ENCODE measurements around the gene ZNF544. TPM values are rescaled to one million over a fixed set of nuclear protein-coding genes. Genes with fewer than 3 reads are reported as not detected.

Gene ZNF544
- total and polyA plus RNA-seq, 2 donors: 28.0 to 37.1 TPM

DNA sequence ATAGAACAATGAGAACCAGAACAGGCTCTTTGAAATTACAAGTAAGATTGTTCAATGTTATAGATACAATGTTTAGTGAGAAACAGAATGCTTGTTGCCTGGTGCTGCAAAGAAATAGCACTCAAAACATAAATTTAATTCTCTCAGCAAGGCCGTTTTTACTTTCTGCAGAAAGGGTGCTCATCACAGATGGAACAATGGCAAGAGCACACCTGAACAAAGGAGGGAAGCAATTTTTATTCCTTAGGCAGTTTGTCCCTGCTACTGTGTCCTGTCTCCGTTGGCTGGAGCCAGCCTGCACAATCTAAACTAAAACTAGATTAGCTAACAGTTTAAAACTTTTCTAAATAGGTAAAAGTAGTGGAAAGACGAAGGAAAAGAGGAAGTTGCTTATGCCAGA, 39.6 kb downstream of the ZNF544 start:
- H3K27me3 ChIP-seq (ENCODE audit: control insufficient read depth in 2 of 2, insufficient read depth in 1 of 2, low read length in 1 of 2): no peaks in the 10 kb centered on the region
- peaks cover 12 to 19% of the 10 kb centered on the region in 2 donors for H3K36me3 ChIP-seq (ENCODE audit: control insufficient read depth in 2 of 2, insufficient read depth in 2 of 2, low read length in 1 of 2)
- no peak overlapping the region for H3K27ac ChIP-seq (ENCODE audit: low read depth in 1 of 2, low read length in 1 of 2)
- no peak for DNase-seq (ENCODE audit: low read depth in 6 of 9, low spot score in 9 of 9)
- H3K4me3 ChIP-seq (ENCODE audit: low read length in 2 of 2): no peak overlapping the region
- H3K9me3 ChIP-seq (ENCODE audit: control insufficient read depth in 2 of 2, insufficient read depth in 1 of 2, low read length in 1 of 2): peaks cover 22 to 86% of the 10 kb centered on the region in 2 donors
- WGBS: 97% methylated on average over 3 of the region's 3 CpGs
- H3K4me1 ChIP-seq (ENCODE audit: control insufficient read depth in 2 of 2, insufficient read depth in 2 of 2, low read length in 2 of 2): no peaks in the 10 kb centered on the region

DNA sequence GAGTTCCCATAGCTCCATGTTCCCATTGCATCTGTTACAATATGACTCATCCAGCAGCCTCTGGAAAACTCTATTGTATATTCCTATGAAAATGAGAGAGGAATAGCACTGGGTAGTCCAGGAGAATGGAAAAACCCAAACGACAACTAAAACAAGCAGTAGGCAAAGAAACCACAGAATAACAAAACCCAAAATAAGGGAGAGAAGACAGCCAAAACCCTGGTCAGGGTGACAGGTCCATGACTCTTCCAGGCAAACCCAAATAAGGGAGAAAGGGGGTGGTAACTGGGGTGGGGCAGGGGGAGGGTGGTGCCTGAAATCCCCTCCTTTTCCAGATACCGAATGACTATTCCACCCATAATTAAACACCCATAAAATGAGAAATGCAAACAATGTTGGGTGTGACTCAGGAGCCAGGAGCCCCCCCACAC, 46.1 kb downstream of the ZNF544 start:
- peaks cover 8 to 62% of the 10 kb centered on the region in 2 donors for H3K9me3 ChIP-seq (ENCODE audit: control insufficient read depth in 2 of 2, insufficient read depth in 1 of 2, low read length in 1 of 2)
- no peaks in the 10 kb centered on the region for H3K27me3 ChIP-seq (ENCODE audit: control insufficient read depth in 2 of 2, insufficient read depth in 1 of 2, low read length in 1 of 2)
- no peak overlapping the region for H3K4me3 ChIP-seq (ENCODE audit: low read length in 2 of 2)
- DNase-seq (ENCODE audit: low read depth in 6 of 9, low spot score in 9 of 9): no peak
- peaks cover 20 to 40% of the 10 kb centered on the region in 2 donors for H3K36me3 ChIP-seq (ENCODE audit: control insufficient read depth in 2 of 2, insufficient read depth in 2 of 2, low read length in 1 of 2)
- no peak overlapping the region for H3K27ac ChIP-seq (ENCODE audit: low read depth in 1 of 2, low read length in 1 of 2)
- 98% methylated on average over 2 of the region's 2 CpGs for WGBS
- peaks cover 4 to 11% of the 10 kb centered on the region in 2 donors for H3K4me1 ChIP-seq (ENCODE audit: control insufficient read depth in 2 of 2, insufficient read depth in 2 of 2, low read length in 2 of 2)

DNA sequence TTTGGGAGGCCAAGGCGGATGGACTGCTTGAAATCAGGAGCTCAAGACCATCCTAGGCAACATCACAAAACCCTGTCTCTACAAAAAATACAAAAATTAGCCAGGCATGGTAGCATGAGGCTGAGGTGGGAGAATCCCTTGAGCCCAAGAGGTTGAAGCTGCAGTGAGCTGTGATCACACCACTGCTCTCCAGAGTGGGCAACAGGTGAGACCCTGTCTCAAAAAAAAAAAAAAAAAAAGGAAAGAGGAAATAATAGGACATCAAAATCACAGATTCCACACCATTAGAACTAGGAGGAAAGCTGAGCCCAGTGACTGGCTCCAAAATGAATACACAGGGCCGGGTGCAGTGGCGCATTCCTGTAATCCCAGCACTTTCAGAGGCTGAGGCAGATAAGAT, 46.9 kb downstream of the ZNF544 start:
- Histone ChIP-seq H3K9me3 (ENCODE audit: control insufficient read depth in 2 of 2, insufficient read depth in 1 of 2, low read length in 1 of 2) (peaks cover 6 to 57% of the 10 kb centered on the region in 2 donors), H3K4me1 (ENCODE audit: control insufficient read depth in 2 of 2, insufficient read depth in 2 of 2, low read length in 2 of 2) (peaks cover 12 to 18% of the 10 kb centered on the region in 2 donors), H3K36me3 (ENCODE audit: control insufficient read depth in 2 of 2, insufficient read depth in 2 of 2, low read length in 1 of 2) (peaks cover 20 to 36% of the 10 kb centered on the region in 2 donors), H3K27ac (ENCODE audit: low read depth in 1 of 2, low read length in 1 of 2) (no peak overlapping the region), H3K27me3 (ENCODE audit: control insufficient read depth in 2 of 2, insufficient read depth in 1 of 2, low read length in 1 of 2) (no peaks in the 10 kb centered on the region), H3K4me3 (ENCODE audit: low read length in 2 of 2) (no peak overlapping the region)
- WGBS: 96% methylated on average over 3 of the region's 3 CpGs
- DNase-seq (ENCODE audit: low read depth in 6 of 9, low spot score in 9 of 9): no peak

DNA sequence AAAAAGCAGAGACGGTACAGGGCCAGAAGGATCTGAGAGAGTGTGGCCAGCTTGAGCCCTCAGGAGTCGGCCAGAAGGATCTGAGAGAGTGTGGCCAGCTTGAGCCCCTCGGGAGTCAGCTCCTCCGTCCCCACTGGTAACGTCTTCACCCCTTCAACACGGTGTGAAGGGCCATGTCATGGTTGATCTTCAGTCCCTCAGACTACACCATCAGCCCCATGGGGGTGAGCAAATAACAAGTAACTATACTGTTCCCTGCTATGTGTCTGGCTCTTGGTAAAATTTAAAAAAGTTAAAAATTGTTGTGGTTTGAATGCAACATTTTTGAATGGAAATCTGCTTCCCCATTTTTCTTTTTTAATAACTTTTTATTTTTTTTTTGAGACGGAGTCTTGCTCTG, 48.5 kb downstream of the ZNF544 start:
- Histone ChIP-seq H3K4me3 (ENCODE audit: low read length in 2 of 2) (no peak overlapping the region), H3K4me1 (ENCODE audit: control insufficient read depth in 2 of 2, insufficient read depth in 2 of 2, low read length in 2 of 2) (peaks cover 12 to 18% of the 10 kb centered on the region in 2 donors), H3K27ac (ENCODE audit: low read depth in 1 of 2, low read length in 1 of 2) (no peak overlapping the region), H3K36me3 (ENCODE audit: control insufficient read depth in 2 of 2, insufficient read depth in 2 of 2, low read length in 1 of 2) (peaks cover 13 to 36% of the 10 kb centered on the region in 2 donors), H3K9me3 (ENCODE audit: control insufficient read depth in 2 of 2, insufficient read depth in 1 of 2, low read length in 1 of 2) (peaks cover 2 to 48% of the 10 kb centered on the region in 2 donors), H3K27me3 (ENCODE audit: control insufficient read depth in 2 of 2, insufficient read depth in 1 of 2, low read length in 1 of 2) (no peaks in the 10 kb centered on the region)
- WGBS: 99% methylated on average over 7 of the region's 7 CpGs
- no peak for DNase-seq (ENCODE audit: low read depth in 6 of 9, low spot score in 9 of 9)

DNA sequence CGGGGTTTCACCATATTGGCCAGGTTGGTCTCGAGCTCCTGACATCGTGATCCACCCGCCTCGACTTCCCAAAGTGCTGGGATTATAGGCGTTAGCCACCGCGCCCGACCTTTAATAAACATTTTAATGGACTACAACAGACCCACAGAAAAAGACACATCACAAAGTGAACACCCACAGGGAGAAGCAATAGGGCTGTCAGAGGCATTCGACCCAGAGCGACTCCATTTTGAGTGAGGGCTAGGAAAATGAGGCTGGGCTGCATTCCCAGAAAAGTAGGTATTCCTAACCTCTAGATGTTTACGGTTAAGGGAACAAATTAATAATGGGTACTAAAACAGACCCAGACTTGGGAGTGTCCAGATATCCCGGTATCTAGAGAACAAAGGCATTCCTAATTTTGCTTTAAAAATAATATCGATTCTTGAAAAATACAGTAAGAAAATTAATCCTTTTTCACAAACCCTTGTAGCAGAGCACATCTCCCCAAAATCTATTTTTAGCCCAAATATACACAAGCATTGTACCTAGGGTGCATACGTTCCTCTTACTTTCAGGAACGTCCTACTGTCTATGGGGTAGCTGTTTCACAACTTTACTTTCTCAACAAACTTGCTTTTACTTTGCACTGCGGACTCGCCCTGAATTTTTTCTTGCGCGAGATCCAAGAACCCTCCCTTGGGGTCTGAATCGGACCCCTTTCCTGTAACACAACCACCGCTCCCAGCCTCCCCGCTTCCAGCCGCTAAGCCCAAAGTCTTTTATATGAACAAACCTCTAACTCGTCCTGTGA, 49.2 kb downstream of the ZNF544 start:
- peak overlapping the region; percentile 86 to 97 for H3K4me3 ChIP-seq (ENCODE audit: low read length in 2 of 2)
- no peak for DNase-seq (ENCODE audit: low read depth in 6 of 9, low spot score in 9 of 9)
- H3K36me3 ChIP-seq (ENCODE audit: control insufficient read depth in 2 of 2, insufficient read depth in 2 of 2, low read length in 1 of 2): peaks cover 13 to 33% of the 10 kb centered on the region in 2 donors
- H3K4me1 ChIP-seq (ENCODE audit: control insufficient read depth in 2 of 2, insufficient read depth in 2 of 2, low read length in 2 of 2): peaks cover 12 to 18% of the 10 kb centered on the region in 2 donors
- H3K9me3 ChIP-seq (ENCODE audit: control insufficient read depth in 2 of 2, insufficient read depth in 1 of 2, low read length in 1 of 2): peaks cover 2 to 44% of the 10 kb centered on the region in 2 donors
- WGBS: 46% methylated on average over 25 of the region's 25 CpGs
- peak overlapping the region; percentile 89 to 91 for H3K27ac ChIP-seq (ENCODE audit: low read depth in 1 of 2, low read length in 1 of 2)
- H3K27me3 ChIP-seq (ENCODE audit: control insufficient read depth in 2 of 2, insufficient read depth in 1 of 2, low read length in 1 of 2): no peaks in the 10 kb centered on the region

DNA sequence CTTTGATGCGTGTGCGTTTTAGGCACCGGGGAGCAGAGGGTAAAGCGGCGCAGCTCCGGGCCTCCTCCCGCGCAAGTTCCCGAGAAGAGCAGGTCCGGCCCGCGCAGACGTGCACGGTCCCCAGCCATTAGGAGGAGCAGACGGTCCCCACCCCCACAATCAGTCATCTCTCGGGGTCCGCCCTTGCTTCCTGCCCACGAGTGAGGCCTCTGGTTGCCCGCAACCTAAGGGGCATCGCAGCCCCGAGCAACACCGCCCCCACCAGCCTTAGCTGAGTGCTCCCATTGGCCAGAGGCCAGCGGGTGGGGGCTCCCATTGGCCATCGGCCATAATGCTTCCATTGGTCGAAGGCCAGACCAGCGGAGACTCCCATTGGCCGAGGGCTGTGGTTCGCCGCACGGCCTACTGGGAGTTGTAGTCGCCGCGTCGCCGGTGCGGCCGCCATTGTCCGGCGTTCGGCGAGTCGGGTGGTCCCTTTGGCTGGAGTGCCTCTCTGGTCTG, 49.9 kb downstream of the ZNF544 start, which contains the start of gene ZNF8:
Gene ZNF8 (plus strand): TSS at position 415 of the 501 bp plus-strand sequence. CDS start 127 bp downstream, outside the sequence.
- Histone ChIP-seq H3K9me3 (ENCODE audit: control insufficient read depth in 2 of 2, insufficient read depth in 1 of 2, low read length in 1 of 2) (peaks cover 2 to 43% of the 10 kb centered on the region in 2 donors), H3K36me3 (ENCODE audit: control insufficient read depth in 2 of 2, insufficient read depth in 2 of 2, low read length in 1 of 2) (peaks cover 17 to 30% of the 10 kb centered on the region in 2 donors), H3K27me3 (ENCODE audit: control insufficient read depth in 2 of 2, insufficient read depth in 1 of 2, low read length in 1 of 2) (no peaks in the 10 kb centered on the region), H3K4me3 (ENCODE audit: low read length in 2 of 2) (peak within 1 kb of the TSS; percentile 86 to 97), H3K4me1 (ENCODE audit: control insufficient read depth in 2 of 2, insufficient read depth in 2 of 2, low read length in 2 of 2) (peaks cover 12 to 18% of the 10 kb centered on the region in 2 donors), H3K27ac (ENCODE audit: low read depth in 1 of 2, low read length in 1 of 2) (peak within 1 kb of the TSS; percentile 89 to 91)
- WGBS: under 1% methylated on average over 42 of the region's 42 CpGs
- peak; percentile 82 to 97 (median 89) for DNase-seq (ENCODE audit: low read depth in 6 of 9, low spot score in 9 of 9)

DNA sequence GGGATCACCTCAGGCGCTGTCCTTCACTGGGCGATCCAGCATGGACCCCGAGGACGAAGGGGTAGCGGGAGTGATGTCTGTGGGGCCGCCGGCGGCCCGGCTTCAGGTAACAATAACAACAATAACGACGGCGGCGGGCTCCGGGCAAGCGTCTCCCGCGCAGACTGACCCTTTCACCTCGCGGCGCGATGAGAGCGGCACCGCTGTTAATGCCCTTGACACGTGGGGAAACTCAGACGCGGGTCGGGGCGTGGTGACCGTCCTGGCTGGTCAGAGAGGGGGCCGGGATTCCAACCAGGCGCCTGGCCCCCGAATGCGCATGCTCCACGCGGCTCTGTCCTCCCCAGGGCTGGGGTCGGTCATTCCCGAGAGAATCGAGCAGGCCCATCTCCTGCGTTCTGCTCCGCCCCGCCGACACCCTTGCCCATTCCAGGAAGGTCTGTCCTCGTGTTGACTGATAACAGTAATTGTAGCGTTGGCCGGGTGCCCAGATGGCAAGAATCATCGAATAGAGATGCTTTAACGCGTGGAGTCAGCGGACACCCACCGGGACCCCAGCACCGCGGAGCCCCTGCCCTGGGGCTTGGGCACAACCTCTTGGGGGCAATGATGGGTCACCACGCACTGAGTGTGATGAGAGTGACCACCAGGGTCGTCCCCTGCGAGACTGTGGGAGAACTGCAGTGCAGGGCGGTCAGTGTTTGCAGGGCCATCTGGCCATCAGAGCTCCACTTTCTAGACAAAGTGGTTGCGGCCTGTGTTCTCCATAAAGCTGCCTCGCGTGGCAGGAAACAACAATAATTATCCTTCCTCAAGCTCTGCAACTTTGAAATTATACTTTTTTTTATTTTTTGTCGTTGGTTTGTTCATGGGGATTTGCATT, 50.6 kb downstream of the ZNF544 start:
- H3K4me1 ChIP-seq (ENCODE audit: control insufficient read depth in 2 of 2, insufficient read depth in 2 of 2, low read length in 2 of 2): peaks cover 12 to 18% of the 10 kb centered on the region in 2 donors
- peaks cover 2 to 41% of the 10 kb centered on the region in 2 donors for H3K9me3 ChIP-seq (ENCODE audit: control insufficient read depth in 2 of 2, insufficient read depth in 1 of 2, low read length in 1 of 2)
- peak in 4 of 9 donors; percentile 9 to 39 (median 28) for DNase-seq (ENCODE audit: low read depth in 6 of 9, low spot score in 9 of 9)
- 7% methylated on average over 60 of the region's 60 CpGs for WGBS
- no peaks in the 10 kb centered on the region for H3K27me3 ChIP-seq (ENCODE audit: control insufficient read depth in 2 of 2, insufficient read depth in 1 of 2, low read length in 1 of 2)
- H3K27ac ChIP-seq (ENCODE audit: low read depth in 1 of 2, low read length in 1 of 2): peak overlapping the region; percentile 70 to 72
- H3K4me3 ChIP-seq (ENCODE audit: low read length in 2 of 2): peak overlapping the region; percentile 86 to 97
- peaks cover 16 to 26% of the 10 kb centered on the region in 2 donors for H3K36me3 ChIP-seq (ENCODE audit: control insufficient read depth in 2 of 2, insufficient read depth in 2 of 2, low read length in 1 of 2)

DNA sequence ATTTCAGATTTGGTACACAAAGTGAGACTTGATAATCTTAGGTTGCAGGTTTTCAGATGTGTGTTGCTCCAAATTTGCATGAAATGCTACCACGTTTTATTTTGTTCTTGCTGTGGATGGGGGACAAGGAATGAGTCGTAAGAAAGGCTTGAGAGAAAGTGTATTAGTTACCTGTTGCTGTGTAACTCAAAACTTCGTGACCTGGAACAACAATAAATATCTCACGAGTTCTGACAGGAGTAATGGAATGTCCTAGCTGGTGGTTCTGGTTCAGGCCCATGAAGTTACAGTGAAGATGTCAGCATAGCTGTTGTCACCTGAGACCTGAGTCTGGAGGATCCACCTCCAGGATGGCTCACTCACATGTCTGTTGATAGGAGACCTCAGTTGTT, 51.2 kb downstream of the ZNF544 start:
- Histone ChIP-seq H3K27me3 (ENCODE audit: control insufficient read depth in 2 of 2, insufficient read depth in 1 of 2, low read length in 1 of 2) (no peaks in the 10 kb centered on the region), H3K4me3 (ENCODE audit: low read length in 2 of 2) (peak overlapping the region; percentile 86 to 97), H3K36me3 (ENCODE audit: control insufficient read depth in 2 of 2, insufficient read depth in 2 of 2, low read length in 1 of 2) (peaks cover 10 to 22% of the 10 kb centered on the region in 2 donors), H3K27ac (ENCODE audit: low read depth in 1 of 2, low read length in 1 of 2) (no peak overlapping the region), H3K9me3 (ENCODE audit: control insufficient read depth in 2 of 2, insufficient read depth in 1 of 2, low read length in 1 of 2) (peaks cover 3 to 44% of the 10 kb centered on the region in 2 donors), H3K4me1 (ENCODE audit: control insufficient read depth in 2 of 2, insufficient read depth in 2 of 2, low read length in 2 of 2) (peaks cover 12 to 18% of the 10 kb centered on the region in 2 donors)
- 88% methylated on average over 4 of the region's 4 CpGs for WGBS
- peak in 1 of 9 donors; percentile 15 for DNase-seq (ENCODE audit: low read depth in 6 of 9, low spot score in 9 of 9)
